Retinal pigment epithelial cell (primary cell): ENCODE data around the gene KCNC1.

Experiments
- DNase-seq: peaks from one replicate; pipeline ENCODE4 v3.0.0-alpha.2; 2010; ENCODE audit warnings: low read depth
- H3K4me3 ChIP-seq: 2 replicates; pipeline ENCODE4 v1.5.1; 2011; ENCODE audit warnings: mild to moderate bottlenecking, low read length, control low read depth, moderate library complexity
- TF ChIP-seq, protein P1 (sequence below): conservative IDR thresholded peaks from 2 replicates; pipeline ENCODE4 v1.5.1; 2011; ENCODE audit warnings: low read depth, low read length, control low read depth, inconsistent platforms

KCNC1 gene

DNA sequence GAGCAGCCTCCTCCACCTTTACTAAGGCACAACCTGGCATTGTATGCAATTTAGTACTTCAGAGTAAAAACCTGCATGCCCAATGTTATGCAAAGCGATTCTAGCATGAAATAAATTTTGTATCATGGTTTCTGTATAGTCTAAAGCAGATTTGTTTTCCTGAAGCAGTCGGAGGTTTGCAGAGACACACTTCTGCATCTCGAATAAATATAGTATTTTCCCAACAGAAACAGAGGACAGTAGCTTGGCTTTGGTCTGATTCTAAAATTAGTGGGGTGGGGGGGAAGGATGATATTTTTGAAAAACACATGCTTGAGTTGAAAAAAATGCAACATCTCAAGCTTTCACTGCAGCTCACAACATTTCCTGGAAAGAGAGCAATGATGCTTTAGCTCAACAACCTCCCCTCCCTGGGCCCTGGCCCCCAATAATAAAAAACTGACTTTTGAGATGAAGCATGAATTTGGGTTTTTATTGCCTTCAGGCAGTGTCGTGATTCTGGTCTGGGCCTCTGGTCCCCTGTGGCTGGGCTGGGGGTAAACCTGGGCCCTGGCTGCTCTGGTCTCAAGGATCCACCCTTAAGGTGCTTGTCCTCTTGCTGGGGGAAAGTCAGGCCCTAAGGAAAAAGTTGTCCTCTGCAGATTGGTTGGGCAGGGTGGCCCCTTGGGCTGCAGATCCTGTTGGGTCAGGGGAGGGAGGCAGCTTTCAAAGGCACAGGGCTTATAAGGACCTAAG is 48.2 kb downstream of the KCNC1 start:
- DNase-seq, result no peak
- H3K4me3 ChIP-seq, result no peak overlapping the region
- TF ChIP-seq, protein P1, sequence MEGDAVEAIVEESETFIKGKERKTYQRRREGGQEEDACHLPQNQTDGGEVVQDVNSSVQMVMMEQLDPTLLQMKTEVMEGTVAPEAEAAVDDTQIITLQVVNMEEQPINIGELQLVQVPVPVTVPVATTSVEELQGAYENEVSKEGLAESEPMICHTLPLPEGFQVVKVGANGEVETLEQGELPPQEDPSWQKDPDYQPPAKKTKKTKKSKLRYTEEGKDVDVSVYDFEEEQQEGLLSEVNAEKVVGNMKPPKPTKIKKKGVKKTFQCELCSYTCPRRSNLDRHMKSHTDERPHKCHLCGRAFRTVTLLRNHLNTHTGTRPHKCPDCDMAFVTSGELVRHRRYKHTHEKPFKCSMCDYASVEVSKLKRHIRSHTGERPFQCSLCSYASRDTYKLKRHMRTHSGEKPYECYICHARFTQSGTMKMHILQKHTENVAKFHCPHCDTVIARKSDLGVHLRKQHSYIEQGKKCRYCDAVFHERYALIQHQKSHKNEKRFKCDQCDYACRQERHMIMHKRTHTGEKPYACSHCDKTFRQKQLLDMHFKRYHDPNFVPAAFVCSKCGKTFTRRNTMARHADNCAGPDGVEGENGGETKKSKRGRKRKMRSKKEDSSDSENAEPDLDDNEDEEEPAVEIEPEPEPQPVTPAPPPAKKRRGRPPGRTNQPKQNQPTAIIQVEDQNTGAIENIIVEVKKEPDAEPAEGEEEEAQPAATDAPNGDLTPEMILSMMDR, result no peak

DNA sequence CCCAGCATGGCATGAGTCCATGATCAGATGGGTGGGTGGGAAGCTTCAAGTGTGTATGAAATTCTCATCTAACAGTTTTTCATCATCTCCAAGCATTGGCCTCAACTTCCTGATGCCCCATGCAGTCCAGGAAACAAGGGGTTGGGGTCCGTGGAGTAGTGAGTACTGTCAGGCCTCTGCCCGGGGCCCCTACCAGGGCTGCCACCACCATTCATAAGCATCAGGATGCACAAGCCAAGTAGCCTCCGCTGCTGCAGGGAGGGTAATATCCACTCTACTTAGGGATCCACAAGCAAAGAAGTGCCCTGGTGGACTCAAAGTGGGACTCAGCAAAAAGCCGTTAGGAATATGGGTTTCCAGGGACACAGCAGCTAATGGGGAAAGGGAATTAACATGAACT is 49.3 kb downstream of the KCNC1 start:
- no peak overlapping the region for H3K4me3 ChIP-seq
- no peak for DNase-seq
- TF ChIP-seq, protein P1, result no peak

DNA sequence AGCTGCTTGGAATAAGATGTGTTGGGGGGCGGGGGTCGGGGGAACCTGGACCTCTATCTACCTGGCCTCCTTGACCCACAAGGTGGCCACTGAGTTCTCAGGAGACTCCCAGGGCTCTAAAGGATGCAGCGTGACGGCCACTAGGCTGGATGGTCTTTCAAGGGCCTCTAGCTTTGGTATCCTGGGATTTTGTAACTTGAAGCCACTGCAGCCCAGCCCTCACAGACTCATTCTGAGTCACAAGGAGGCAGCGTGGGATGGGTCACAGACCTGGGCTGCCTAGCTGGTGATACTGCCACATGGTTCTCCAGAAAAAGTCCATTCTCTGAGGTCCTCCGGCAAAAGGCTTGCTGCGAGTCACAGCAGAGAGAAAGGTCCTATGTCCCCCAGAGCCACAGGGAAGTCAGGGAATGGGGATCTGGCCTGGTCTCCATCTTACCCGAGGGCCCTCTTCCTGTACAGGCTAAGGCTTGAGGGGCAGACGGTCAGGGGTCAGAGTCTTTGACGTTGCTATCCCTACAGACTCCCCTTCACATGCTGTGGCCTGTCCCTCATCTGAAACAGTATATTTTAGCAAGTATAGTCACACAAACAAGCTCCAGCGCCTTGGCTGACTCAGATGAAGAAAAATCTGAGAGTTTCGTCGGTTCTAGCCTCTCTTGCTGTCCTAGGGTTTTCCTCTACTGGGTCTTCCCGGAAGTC is 52.4 kb downstream of the KCNC1 start:
- TF ChIP-seq, protein P1, result no peak
- no peak overlapping the region for H3K4me3 ChIP-seq
- DNase-seq, result peak; percentile 11

DNA sequence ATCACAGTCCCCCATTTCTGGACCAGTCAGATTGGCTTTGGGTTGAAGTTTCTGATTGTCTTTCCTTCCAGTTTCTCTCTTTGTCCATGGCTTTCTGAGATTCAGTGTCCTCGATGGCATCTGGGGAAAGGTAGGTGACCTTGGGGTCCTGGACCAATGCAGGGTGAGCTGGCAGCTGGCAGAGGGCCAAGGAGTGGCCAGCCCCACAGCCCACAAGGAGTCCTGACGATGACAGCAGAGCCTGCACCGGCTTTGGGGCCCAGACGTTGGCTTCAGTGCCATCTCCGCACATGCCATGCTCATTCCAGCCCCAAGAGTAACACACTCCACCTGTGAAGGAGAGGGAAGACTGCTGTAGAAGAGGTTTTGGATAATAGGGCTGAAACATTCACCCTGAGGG is 53.5 kb downstream of the KCNC1 start:
- DNase-seq, result no peak
- no peak overlapping the region for H3K4me3 ChIP-seq
- TF ChIP-seq, protein P1, result no peak

DNA sequence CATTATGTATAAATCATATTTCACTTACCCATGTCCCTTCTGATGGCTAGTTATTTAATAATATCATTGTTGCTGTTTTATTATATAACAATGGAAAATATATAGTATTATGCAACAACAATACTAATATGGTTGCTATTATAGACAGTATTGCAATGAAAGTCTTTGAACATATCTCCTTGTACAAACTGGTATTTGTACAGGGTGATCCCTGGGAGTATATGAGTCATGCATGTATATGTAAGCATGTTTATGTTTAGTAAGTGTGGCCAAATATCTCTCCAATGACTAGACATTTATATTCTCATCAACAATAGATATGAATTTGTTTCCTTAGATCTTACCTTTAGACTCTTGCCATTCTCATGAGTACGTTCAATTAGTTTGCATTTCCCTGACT is 55.9 kb downstream of the KCNC1 start:
- DNase-seq, result no peak
- H3K4me3 ChIP-seq, result no peak overlapping the region
- TF ChIP-seq, protein P1, result no peak

DNA sequence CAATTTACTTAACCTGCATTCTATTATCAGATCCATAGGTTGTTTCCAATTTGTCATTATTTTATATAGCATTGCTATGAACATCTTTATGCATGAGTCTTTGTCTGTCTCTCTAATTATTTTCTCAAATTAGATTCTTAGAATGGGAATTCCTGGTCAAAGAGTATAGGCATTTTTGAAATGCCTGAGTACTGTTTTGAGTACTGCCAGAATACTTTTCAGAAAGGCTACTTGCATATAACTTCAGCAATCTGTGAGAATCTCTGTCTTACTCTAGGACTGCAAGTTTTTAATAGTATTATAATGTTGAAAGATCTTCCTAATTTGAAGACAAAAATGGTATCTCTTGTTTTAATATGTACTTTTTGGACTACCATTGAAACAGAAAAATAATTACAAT is 56.6 kb downstream of the KCNC1 start:
- no peak for DNase-seq

More for the DNA sequence above, 56.6 kb downstream of the KCNC1 start:
- no peak overlapping the region for H3K4me3 ChIP-seq
- TF ChIP-seq, protein P1, result no peak
